CD4-positive, CD25-positive, alpha-beta regulatory T cell (primary cell): ENCODE results near the gene AIPL1. TPM values are rescaled to one million over a fixed set of nuclear protein-coding genes. Genes with fewer than 3 reads are reported as not detected.

Source experiments
- ATAC-seq, 2 donors: fragments of 150-1000 bp; cut with Tn5 transposase; one replicate each; pipeline ENCODE4 v1.10.0; 2021; ENCODE audit warnings: low read depth in 2 of 2, moderate number of reproducible peaks in 2 of 2, moderate library complexity in 1 of 2
- DNase-seq, 3 donors: peaks; one replicate each; pipeline versions ENCODE4 v3.0.0 to v3.0.0-alpha.2; 2012 to 2022; ENCODE audit warnings: mixed read lengths in 1 of 3
- H3K27ac ChIP-seq: one replicate; pipeline ENCODE4 v1.7.0; 2013; ENCODE audit warnings: mild to moderate bottlenecking, low read length; ENCODE audit not compliant: insufficient read depth, poor library complexity, severe bottlenecking
- H3K27me3 ChIP-seq: one replicate; pipeline ENCODE4 v1.7.0; 2013; ENCODE audit warnings: low read length; ENCODE audit not compliant: control insufficient read depth, insufficient read depth
- H3K36me3 ChIP-seq: one replicate; pipeline ENCODE4 v1.7.0; 2013; ENCODE audit warnings: mild to moderate bottlenecking, low read length, moderate library complexity; ENCODE audit not compliant: control insufficient read depth, insufficient read depth
- H3K4me1 ChIP-seq: 2 replicates; pipeline ENCODE4 v1.7.0; 2013; ENCODE audit warnings: mild to moderate bottlenecking, low read length; ENCODE audit not compliant: insufficient read depth, control insufficient read depth, poor library complexity, severe bottlenecking
- H3K4me3 ChIP-seq: one replicate; pipeline ENCODE4 v1.7.0; 2013; ENCODE audit warnings: low read depth, mild to moderate bottlenecking, low read length, moderate library complexity
- H3K9me3 ChIP-seq, 2 experiments: 1 replicate in 1 of 2; 2 replicates in 1 of 2; pipeline ENCODE4 v1.7.0; 2013; ENCODE audit warnings: low read length in 2 of 2, mild to moderate bottlenecking in 1 of 2, moderate library complexity in 1 of 2; ENCODE audit not compliant: control insufficient read depth in 2 of 2
- H3K27ac Mint-ChIP-seq, 3 donors: one replicate each; pipeline ENCODE4 v1.8.0; 2020 to 2022; ENCODE audit warnings: mild to moderate bottlenecking in 3 of 3, mixed read lengths in 3 of 3, moderate library complexity in 2 of 3
- H3K27me3 Mint-ChIP-seq: one replicate; pipeline ENCODE4 v1.8.0; 2022; ENCODE audit warnings: mild to moderate bottlenecking, mixed read lengths
- H3K36me3 Mint-ChIP-seq: one replicate; pipeline ENCODE4 v1.8.0; 2020; ENCODE audit warnings: mixed read lengths
- H3K4me1 Mint-ChIP-seq, 4 donors: one replicate each; pipeline ENCODE4 v1.8.0; 2020 to 2022; ENCODE audit warnings: mixed read lengths in 4 of 4, mild to moderate bottlenecking in 1 of 4
- H3K4me3 Mint-ChIP-seq, 4 donors: one replicate each; pipeline ENCODE4 v1.8.0; 2020 to 2022; ENCODE audit warnings: mild to moderate bottlenecking in 4 of 4, mixed read lengths in 4 of 4, moderate library complexity in 3 of 4
- H3K9me3 Mint-ChIP-seq, 7 donors: one replicate each; pipeline ENCODE4 v1.8.0; 2020 to 2022; ENCODE audit warnings: mixed read lengths in 7 of 7, mild to moderate bottlenecking in 3 of 7, moderate library complexity in 2 of 7
- polyA plus RNA-seq, 4 donors: library from polyadenylated mRNA; unstranded; fragments of 300-500 nt; fragmentation: Illumina TruSeq; gene quantifications; one replicate each; pipeline ENCODE4 v1.2.3, GENCODE V29; 2021
- total RNA-seq: library from RNA; stranded (reverse); gene quantifications from one replicate; pipeline ENCODE4 v1.2.3, GENCODE V29; 2022

AIPL1 gene
- total and polyA plus RNA-seq, 5 donors from 2014 or later: not detected

DNA sequence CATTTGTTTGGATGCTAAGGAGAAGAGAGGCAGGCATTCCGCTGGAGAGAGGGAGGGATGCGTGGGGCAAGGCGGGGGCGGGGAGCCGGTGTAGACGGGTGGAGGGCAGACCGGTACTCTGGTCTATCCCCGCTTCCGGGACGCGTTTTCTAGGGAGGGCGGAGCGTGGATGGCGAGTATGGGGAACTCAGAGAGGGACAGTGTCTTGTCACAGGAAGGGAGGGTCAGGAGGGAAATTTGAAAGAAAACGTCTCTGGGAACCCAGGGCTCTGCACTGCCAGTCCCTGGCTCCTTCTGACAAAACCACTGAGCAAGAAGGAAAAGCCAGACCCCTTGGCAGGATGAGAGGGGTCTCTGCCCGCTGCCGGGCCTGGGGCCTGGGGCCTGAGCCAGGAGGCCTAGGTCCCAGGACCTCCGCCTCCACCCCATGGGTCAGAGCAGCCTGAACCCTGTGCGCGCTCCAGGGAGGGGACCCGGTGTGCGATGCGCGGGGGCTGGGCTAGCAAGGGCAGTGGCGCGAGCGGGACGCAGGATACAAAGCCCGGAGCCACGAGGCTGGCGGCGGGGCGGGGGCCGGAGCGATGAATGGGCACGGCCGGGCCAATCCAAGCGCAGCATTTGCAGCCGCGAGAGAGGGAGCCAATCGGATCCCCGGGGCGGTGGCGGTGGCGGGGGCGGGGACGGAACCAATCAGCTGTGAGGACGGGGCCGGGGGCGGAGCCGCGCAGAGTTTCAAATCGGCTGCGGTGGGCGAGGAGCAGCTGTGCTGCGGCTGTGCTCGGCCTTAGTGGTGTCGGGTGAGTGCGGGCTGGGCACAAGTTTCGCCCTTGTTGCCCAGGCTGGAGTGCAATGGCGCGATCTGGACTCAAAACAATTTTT is 9.0 kb upstream of the AIPL1 start, which contains the start of gene PIMREG:
PIMREG (plus strand) TSS at position 764 of the 879 bp plus-strand sequence. CDS start 656 bp downstream, outside the sequence.
- Histone ChIP-seq H3K27me3 (peaks cover 1% of the 10 kb centered on the region), H3K4me1 (peaks cover 14% of the 10 kb centered on the region), H3K4me3 (peak within 1 kb of the TSS; percentile 83), H3K27ac (no peak within 1 kb of the TSS), H3K36me3 (no peaks in the 10 kb centered on the region), H3K9me3 (no peaks in the 10 kb centered on the region)
- Mint-ChIP-seq H3K9me3 (peaks cover 0 to 2% (median 0%) of the 10 kb centered on the region in 7 donors), H3K27ac (peak within 1 kb of the TSS; percentile 48 to 90 (median 56)), H3K4me1 (peaks cover 4 to 14% (median 11%) of the 10 kb centered on the region in 4 donors), H3K4me3 (peak within 1 kb of the TSS; percentile 85 to 95 (median 90)), H3K27me3 (no peaks in the 10 kb centered on the region), H3K36me3 (no peaks in the 10 kb centered on the region)
- DNase-seq (peak; percentile 84 to 95 (median 85)), ATAC-seq (peak; percentile 95 to 98)

DNA sequence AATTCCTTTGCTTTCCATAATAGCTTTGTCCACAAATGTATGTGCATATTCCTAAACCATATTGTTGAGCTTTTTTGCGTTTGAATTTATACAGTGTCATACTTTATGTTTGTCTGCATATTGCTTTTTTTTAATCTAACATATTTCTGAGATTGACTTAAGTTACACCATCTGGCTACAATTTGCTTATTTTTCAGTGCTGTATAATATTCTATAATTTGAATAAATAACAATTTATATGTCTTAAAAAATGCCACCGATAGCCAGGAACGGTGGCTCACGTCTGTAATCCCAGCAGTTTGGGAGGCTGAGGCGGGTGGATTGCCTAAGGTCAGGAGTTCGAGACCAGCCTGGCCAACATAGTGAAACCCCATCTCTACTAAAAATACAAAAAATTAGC is 7.9 kb upstream of the AIPL1 start:
- ATAC-seq: no peak
- DNase-seq: no peak
- Mint-ChIP-seq H3K27me3 (peaks cover 3% of the 10 kb centered on the region), H3K36me3 (no peaks in the 10 kb centered on the region), H3K27ac (no peak overlapping the region), H3K9me3 (peaks cover 0 to 2% (median 0%) of the 10 kb centered on the region in 7 donors), H3K4me1 (peaks cover 4 to 14% (median 11%) of the 10 kb centered on the region in 4 donors), H3K4me3 (no peak overlapping the region)
- peaks cover 6% of the 10 kb centered on the region for H3K27me3 ChIP-seq
- peaks cover 14% of the 10 kb centered on the region for H3K4me1 ChIP-seq
- no peaks in the 10 kb centered on the region for H3K36me3 ChIP-seq
- no peak overlapping the region for H3K4me3 ChIP-seq
- no peak overlapping the region for H3K27ac ChIP-seq
- H3K9me3 ChIP-seq: no peaks in the 10 kb centered on the region

DNA sequence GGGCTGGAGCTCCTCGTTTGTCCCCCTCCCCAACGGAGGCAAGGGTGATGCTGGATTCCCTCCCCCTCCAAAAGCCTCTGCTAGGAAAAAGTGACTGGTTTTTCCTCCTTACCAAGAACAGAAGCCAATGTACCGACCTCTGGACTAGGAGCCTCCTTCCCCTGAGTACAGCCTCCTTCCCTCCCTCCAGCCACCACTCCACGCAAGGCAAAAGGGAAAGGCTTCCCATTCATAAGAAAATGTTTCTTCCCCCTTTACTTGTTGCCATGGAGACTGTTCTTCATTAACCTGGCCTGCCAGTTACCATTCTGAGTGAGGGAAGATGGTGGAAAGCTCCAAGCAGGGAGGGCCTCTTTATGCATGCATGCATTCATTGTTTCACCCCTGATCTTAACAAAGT is 5.0 kb upstream of the AIPL1 start:
- Mint-ChIP-seq H3K36me3 (no peaks in the 10 kb centered on the region), H3K27ac (no peak overlapping the region), H3K27me3 (peaks cover 14% of the 10 kb centered on the region), H3K9me3 (peaks cover 0 to 2% (median 0%) of the 10 kb centered on the region in 7 donors), H3K4me3 (no peak overlapping the region), H3K4me1 (peaks cover 4 to 14% (median 11%) of the 10 kb centered on the region in 4 donors)
- H3K36me3 ChIP-seq: no peaks in the 10 kb centered on the region
- H3K4me3 ChIP-seq: no peak overlapping the region
- H3K27me3 ChIP-seq: peaks cover 6% of the 10 kb centered on the region
- ATAC-seq (no peak), DNase-seq (no peak)
- no peak overlapping the region for H3K27ac ChIP-seq
- peaks cover 17% of the 10 kb centered on the region for H3K4me1 ChIP-seq
- H3K9me3 ChIP-seq: no peaks in the 10 kb centered on the region

DNA sequence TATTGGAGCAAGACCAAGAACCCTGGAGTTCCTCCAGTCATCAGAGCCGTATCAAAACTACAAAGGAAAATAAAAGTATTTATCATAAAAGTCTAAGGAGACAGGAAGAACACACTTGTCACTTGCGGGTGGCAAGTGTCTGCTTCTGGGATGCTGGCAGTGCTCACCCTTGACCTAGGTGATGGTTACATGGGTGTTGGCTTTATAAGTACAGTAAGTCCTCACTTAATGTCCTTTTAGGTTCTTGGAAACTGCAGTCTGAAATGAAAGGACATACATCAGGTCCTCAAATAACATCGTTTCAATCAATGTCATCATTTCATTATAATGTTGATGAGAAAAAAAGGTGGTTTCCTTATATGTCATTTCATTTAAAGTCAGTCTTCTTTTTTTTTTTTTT is 3.0 kb upstream of the AIPL1 start:
- H3K36me3 ChIP-seq: no peaks in the 10 kb centered on the region
- H3K4me3 ChIP-seq: no peak overlapping the region
- H3K27me3 Mint-ChIP-seq: peaks cover 21% of the 10 kb centered on the region
- no peaks in the 10 kb centered on the region for H3K9me3 ChIP-seq
- DNase-seq (no peak), ATAC-seq (no peak)
- peaks cover 3% of the 10 kb centered on the region for H3K4me1 ChIP-seq
- peaks cover 6% of the 10 kb centered on the region for H3K27me3 ChIP-seq
- H3K27ac ChIP-seq: no peak overlapping the region
- H3K36me3 Mint-ChIP-seq: no peaks in the 10 kb centered on the region
- H3K4me1 Mint-ChIP-seq: peaks cover 0 to 1% (median 0%) of the 10 kb centered on the region in 4 donors
- no peak overlapping the region for H3K4me3 Mint-ChIP-seq
- no peak overlapping the region for H3K27ac Mint-ChIP-seq
- peaks cover 0 to 2% (median 0%) of the 10 kb centered on the region in 7 donors for H3K9me3 Mint-ChIP-seq

DNA sequence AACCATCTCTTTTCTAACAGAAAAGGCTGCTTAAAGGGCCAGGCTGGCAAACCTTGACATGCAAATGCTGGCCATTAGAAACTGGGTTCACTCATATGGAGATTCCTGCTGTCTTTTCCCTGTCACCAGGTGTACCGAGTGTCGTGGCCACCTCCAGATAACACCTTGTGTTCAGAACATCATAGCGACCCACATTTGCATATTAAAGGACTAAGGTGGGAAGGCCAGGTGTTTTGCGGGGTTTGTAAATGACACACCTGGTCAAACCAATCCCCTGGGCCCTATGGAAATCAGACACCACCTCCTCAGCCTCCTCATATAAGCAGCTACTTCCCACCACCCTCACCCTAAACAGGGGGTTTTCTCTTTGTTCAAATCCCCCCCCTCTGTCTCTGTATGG is 2.5 kb upstream of the AIPL1 start:
- ATAC-seq: no peak
- Mint-ChIP-seq H3K36me3 (no peaks in the 10 kb centered on the region), H3K9me3 (peaks cover 0 to 2% (median 0%) of the 10 kb centered on the region in 7 donors), H3K4me3 (no peak overlapping the region), H3K27me3 (peaks cover 21% of the 10 kb centered on the region), H3K4me1 (peaks cover 0 to 1% (median 0%) of the 10 kb centered on the region in 4 donors), H3K27ac (no peak overlapping the region)
- no peaks in the 10 kb centered on the region for H3K9me3 ChIP-seq
- peaks cover 3% of the 10 kb centered on the region for H3K4me1 ChIP-seq
- no peak overlapping the region for H3K4me3 ChIP-seq
- DNase-seq: no peak
- no peak overlapping the region for H3K27ac ChIP-seq
- peaks cover 6% of the 10 kb centered on the region for H3K27me3 ChIP-seq
- no peaks in the 10 kb centered on the region for H3K36me3 ChIP-seq

DNA sequence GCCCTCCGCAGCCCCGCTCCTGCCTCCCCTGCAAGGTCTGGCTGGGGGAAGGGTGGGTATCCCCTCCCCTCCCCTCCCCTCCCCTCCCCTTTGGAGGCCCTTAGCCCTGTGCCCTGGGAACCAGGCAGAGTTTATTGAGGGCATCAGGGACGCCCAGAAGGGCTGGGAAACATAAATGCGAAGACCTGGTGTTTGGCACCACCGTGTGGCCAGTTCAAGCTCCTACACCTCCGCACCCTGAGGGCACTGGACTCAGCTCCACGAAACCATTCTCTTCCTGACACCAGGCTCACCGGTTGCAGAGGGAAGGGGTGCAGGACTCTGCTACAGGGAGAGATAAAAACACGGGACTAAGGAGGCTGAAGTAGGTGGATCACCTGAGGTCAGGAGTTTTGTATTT is 1.0 kb upstream of the AIPL1 start:
- Histone ChIP-seq H3K4me3 (no peak overlapping the region), H3K27me3 (peaks cover 6% of the 10 kb centered on the region), H3K9me3 (peaks cover 0 to 1% of the 10 kb centered on the region in 2 experiments), H3K36me3 (no peaks in the 10 kb centered on the region), H3K4me1 (peaks cover 3% of the 10 kb centered on the region), H3K27ac (no peak overlapping the region)
- Mint-ChIP-seq H3K27ac (no peak overlapping the region), H3K4me1 (peaks cover 0 to 1% (median 0%) of the 10 kb centered on the region in 4 donors), H3K4me3 (peak overlapping the region in 1 of 4 donors; percentile 20), H3K9me3 (peaks cover 0 to 5% (median 0%) of the 10 kb centered on the region in 7 donors), H3K36me3 (no peaks in the 10 kb centered on the region), H3K27me3 (peaks cover 27% of the 10 kb centered on the region)
- peak; percentile 33 to 65 (median 51) for DNase-seq
- ATAC-seq: peak; percentile 78 to 84

DNA sequence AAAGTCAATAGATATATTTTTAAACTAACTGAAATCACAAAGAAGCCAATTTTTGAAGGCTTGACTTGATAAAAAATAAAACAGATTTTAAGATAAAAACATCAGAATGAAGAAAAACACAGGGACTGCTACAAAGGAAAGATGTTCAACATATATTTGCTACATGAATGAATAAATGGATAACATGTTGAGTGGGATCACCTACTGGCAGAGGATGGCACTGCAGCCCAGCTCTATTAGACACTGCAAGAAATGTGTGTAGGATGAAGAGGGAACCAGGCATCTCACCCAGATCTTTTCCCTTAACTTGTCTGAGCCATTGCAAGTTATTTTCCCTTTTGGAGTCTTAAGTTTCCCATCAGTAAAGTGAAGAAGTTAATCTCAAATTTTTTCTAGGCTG is 4.2 kb downstream of the AIPL1 start:
- Mint-ChIP-seq H3K27ac (no peak overlapping the region), H3K4me1 (peaks cover 6 to 16% (median 9%) of the 10 kb centered on the region in 4 donors), H3K36me3 (peaks cover 8% of the 10 kb centered on the region), H3K27me3 (peaks cover 13% of the 10 kb centered on the region), H3K4me3 (no peak overlapping the region), H3K9me3 (peaks cover 0 to 13% (median 1%) of the 10 kb centered on the region in 7 donors)
- DNase-seq (no peak), ATAC-seq (no peak)
- peaks cover 3 to 5% of the 10 kb centered on the region in 2 experiments for H3K9me3 ChIP-seq
- H3K27ac ChIP-seq: no peak overlapping the region
- peaks cover 8% of the 10 kb centered on the region for H3K4me1 ChIP-seq
- no peaks in the 10 kb centered on the region for H3K36me3 ChIP-seq
- no peak overlapping the region for H3K4me3 ChIP-seq
- no peaks in the 10 kb centered on the region for H3K27me3 ChIP-seq
